ENCODE data around the gene MOSPD3. TPM values are rescaled to one million over a fixed set of nuclear protein-coding genes. Genes with fewer than 3 reads are reported as not detected.
A peak's percentile ranks its signal among the peaks of the same experiment; 100 is the strongest.
"Not testable (repeated sequence)": the region's sequence is repeated elsewhere in the genome, so short reads cannot be mapped to it uniquely, and the experiment has no call there.

The MOSPD3 gene
- 10 to 100 TPM; 13.5 to 39.6 (median 18.4) TPM for total RNA-seq

GRCh38 chr7:100611983-100612729 lies at the start of gene MOSPD3:
MOSPD3 (plus strand) TSS chr7:100612540; CDS start chr7:100612792, 252 bp downstream.
- in situ Hi-C loops (cut with MboI; ENCODE audit: low pct_ligation_motif_present in 1 of 4, low pct_unique_long_range_greater_than_20kb in 1 of 4, low sequenced_read_pairs in 3 of 4) (no loop called here), intact Hi-C loops (cut with DNase I; ENCODE audit: low total_unique reads) (no loop called here)
- Histone ChIP-seq H3K27ac (peak within 1 kb of the TSS; percentile 89 to 99 (median 92)), H3K4me1 (peaks cover 4 to 20% (median 8%) of the 10 kb centered on the region in 4 donors), H3K4me3 (peak within 1 kb of the TSS; percentile 51 to 89 (median 70)), H3K36me3 (no peaks in the 10 kb centered on the region), H3K27me3 (no peaks in the 10 kb centered on the region), H3K9me3 (no peaks in the 10 kb centered on the region)
- TF ChIP-seq POLR2A (IDR thresholded peaks at IDR 0.05) (peak; percentile 98), POLR2AphosphoS5 (IDR thresholded peaks at IDR 0.05) (peak; percentile 76 to 95 (median 91)), CTCF (IDR thresholded peaks at IDR 0.05) (peak in 2 of 5 experiments; percentile 44 to 46), EP300 (IDR thresholded peaks at IDR 0.05; ENCODE audit: low read depth) (peak; percentile 15)
- peak; percentile 99 for DNase-seq
- WGBS, 2 donors (ENCODE audit: low coverage in 1 of 2): 0% methylated on average over 6 to 55 of the region's 61 CpGs

- Histone ChIP-seq H3K27ac (no peak overlapping the region), H3K36me3 (peaks cover 0 to 13% (median 0%) of the 10 kb centered on the region in 4 donors), H3K4me3 (no peak overlapping the region), H3K4me1 (peaks cover 0 to 19% (median 9%) of the 10 kb centered on the region in 4 donors), H3K27me3 (no peaks in the 10 kb centered on the region), H3K9me3 (no peaks in the 10 kb centered on the region)
- DNase-seq: no peak
- in situ Hi-C loops (cut with MboI; ENCODE audit: low pct_ligation_motif_present in 1 of 4, low pct_unique_long_range_greater_than_20kb in 1 of 4, low sequenced_read_pairs in 3 of 4) (no loop called here), intact Hi-C loops (cut with DNase I; ENCODE audit: low total_unique reads) (loop anchor here (5.0 kb wide), 2 partner anchors 81 to 96 kb away; partner anchors contain the start of gene NYAP1)
- 94% methylated on average over 8 of the region's 8 CpGs; no CpG with 5 or more reads in 1 of the 2 donors for WGBS, 2 donors (ENCODE audit: low coverage in 1 of 2)
- TF ChIP-seq POLR2A (IDR thresholded peaks at IDR 0.05) (no peak), CTCF (IDR thresholded peaks at IDR 0.05) (no peak), POLR2AphosphoS5 (IDR thresholded peaks at IDR 0.05) (no peak), EP300 (IDR thresholded peaks at IDR 0.05; ENCODE audit: low read depth) (no peak)
Observed at GRCh38 chr7:100563100-100563564, 49.2 kb upstream of the MOSPD3 start.

GRCh38 chr7:100563809-100564400 lies 48.4 kb upstream of the MOSPD3 start:
- Histone ChIP-seq H3K27me3 (no peaks in the 10 kb centered on the region), H3K4me3 (no peak overlapping the region), H3K4me1 (peaks cover 0 to 25% (median 15%) of the 10 kb centered on the region in 4 donors), H3K36me3 (peaks cover 0 to 13% (median 0%) of the 10 kb centered on the region in 4 donors), H3K27ac (no peak overlapping the region), H3K9me3 (no peaks in the 10 kb centered on the region)
- WGBS, 2 donors (ENCODE audit: low coverage in 1 of 2): 40% methylated on average over 12 of the region's 12 CpGs; no CpG with 5 or more reads in 1 of the 2 donors
- TF ChIP-seq CTCF (IDR thresholded peaks at IDR 0.05) (peak; percentile 93 to 97 (median 96)), POLR2A (IDR thresholded peaks at IDR 0.05) (no peak), EP300 (IDR thresholded peaks at IDR 0.05; ENCODE audit: low read depth) (no peak), POLR2AphosphoS5 (IDR thresholded peaks at IDR 0.05) (no peak)
- in situ Hi-C loops (cut with MboI; ENCODE audit: low pct_ligation_motif_present in 1 of 4, low pct_unique_long_range_greater_than_20kb in 1 of 4, low sequenced_read_pairs in 3 of 4) (no loop called here), intact Hi-C loops (cut with DNase I; ENCODE audit: low total_unique reads) (loop anchor here (5.0 kb wide), 2 partner anchors 82 to 97 kb away; partner anchors contain the start of gene NYAP1)
- DNase-seq: peak; percentile 88

- Histone ChIP-seq H3K4me1 (peaks cover under 1 to 25% (median 17%) of the 10 kb centered on the region in 4 donors), H3K36me3 (peaks cover 0 to 13% (median 0%) of the 10 kb centered on the region in 4 donors)
- H3K4me3 ChIP-seq; H3K27me3 ChIP-seq; in situ Hi-C loops (cut with MboI; ENCODE audit: low pct_ligation_motif_present in 1 of 4, low pct_unique_long_range_greater_than_20kb in 1 of 4, low sequenced_read_pairs in 3 of 4); H3K9me3 ChIP-seq; H3K27ac ChIP-seq; DNase-seq: not testable (repeated sequence)
- intact Hi-C loops (cut with DNase I; ENCODE audit: low total_unique reads): loop anchor here (5.0 kb wide), 2 partner anchors 82 to 97 kb away; partner anchors contain the start of gene NYAP1
- 96 to 100% methylated on average over 1 to 6 of the region's 6 CpGs for WGBS, 2 donors (ENCODE audit: low coverage in 1 of 2)
Observed at GRCh38 chr7:100564405-100564804, 47.9 kb upstream of the MOSPD3 start.
